Coronary artery (tissue), 2 donors: ENCODE data around the gene LPAR5.
A peak's percentile ranks its signal among the peaks of the same experiment; 100 is the strongest.
"Not testable (repeated sequence)": the region's sequence is repeated elsewhere in the genome, so short reads cannot be mapped to it uniquely, and the experiment has no call there.

Source experiments
- DNase-seq: peaks from one replicate; pipeline ENCODE4 v3.0.0-alpha.2; 2017; ENCODE audit warnings: low spot score
- H3K27ac ChIP-seq, 2 donors: fragments of 200-600 bp; sonication (generic); one replicate each; pipeline ENCODE4 v1.5.1; 2016 to 2019
- H3K4me3 ChIP-seq: fragments of 200-600 bp; sonication (generic); 2 replicates; pipeline ENCODE4 v1.5.1; 2016; ENCODE audit warnings: mild to moderate bottlenecking, moderate library complexity
- TF ChIP-seq, protein P1 (sequence below): fragments of 200-600 bp; sonication (generic); IDR thresholded peaks from one replicate; pipeline ENCODE4 v1.5.1; 2019; ENCODE audit warnings: antibody characterized with exemption

LPAR5 gene

GRCh38 chr12:6607751-6608591, 27.8 kb downstream of the LPAR5 start:
- Histone ChIP-seq H3K4me3 (peak overlapping the region; percentile 28), H3K27ac (peak overlapping the region; percentile 98)
- DNase-seq, result no peak
- TF ChIP-seq, protein P1, sequence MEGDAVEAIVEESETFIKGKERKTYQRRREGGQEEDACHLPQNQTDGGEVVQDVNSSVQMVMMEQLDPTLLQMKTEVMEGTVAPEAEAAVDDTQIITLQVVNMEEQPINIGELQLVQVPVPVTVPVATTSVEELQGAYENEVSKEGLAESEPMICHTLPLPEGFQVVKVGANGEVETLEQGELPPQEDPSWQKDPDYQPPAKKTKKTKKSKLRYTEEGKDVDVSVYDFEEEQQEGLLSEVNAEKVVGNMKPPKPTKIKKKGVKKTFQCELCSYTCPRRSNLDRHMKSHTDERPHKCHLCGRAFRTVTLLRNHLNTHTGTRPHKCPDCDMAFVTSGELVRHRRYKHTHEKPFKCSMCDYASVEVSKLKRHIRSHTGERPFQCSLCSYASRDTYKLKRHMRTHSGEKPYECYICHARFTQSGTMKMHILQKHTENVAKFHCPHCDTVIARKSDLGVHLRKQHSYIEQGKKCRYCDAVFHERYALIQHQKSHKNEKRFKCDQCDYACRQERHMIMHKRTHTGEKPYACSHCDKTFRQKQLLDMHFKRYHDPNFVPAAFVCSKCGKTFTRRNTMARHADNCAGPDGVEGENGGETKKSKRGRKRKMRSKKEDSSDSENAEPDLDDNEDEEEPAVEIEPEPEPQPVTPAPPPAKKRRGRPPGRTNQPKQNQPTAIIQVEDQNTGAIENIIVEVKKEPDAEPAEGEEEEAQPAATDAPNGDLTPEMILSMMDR, result no peak

DNA sequence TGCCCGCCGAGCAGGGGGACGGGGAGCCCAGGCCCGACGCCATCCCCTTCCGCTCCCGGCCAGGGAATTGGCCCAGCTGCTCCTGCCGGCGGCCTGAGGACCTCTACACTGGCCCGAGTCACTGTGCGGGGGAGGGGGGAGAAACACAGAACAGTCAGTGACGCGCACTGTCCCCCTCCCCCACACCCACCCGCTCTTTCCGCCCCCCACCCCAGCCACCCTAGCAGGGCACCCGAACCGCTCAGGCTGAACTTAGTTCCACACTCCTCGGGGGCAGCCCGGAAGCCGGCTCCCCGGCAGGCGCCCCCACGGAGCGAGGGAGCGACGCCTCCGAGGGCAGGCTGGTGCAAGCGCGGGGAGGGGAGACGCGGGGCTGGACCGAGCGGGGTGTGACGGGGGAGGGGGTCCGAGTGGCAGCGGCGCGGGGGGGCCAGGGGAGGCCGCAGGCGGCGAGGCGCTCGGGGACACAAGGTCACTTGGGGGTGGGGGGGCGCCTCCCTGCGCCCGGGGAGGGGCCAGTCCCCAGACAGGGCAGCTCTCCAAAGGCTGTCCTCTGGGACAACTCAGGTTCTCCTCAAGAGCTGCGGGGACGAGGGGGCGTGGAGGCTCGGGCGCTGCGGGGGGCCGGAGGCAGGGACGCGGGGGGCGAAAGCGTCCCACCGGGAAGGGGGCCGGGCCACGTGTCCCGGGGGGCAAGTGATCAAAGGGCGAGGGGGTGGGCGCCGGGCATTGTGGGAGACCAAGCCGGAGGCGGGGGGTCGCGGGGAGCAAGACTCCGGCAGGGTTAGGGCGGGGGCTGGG, 29.2 kb downstream of the LPAR5 start:
- TF ChIP-seq, protein P1, result no peak
- DNase-seq, result peak; percentile 87
- H3K27ac ChIP-seq, result peak overlapping the region; percentile 98
- H3K4me3 ChIP-seq, result peak overlapping the region; percentile 80

- Histone ChIP-seq H3K4me3 (peak overlapping the region; percentile 80), H3K27ac (peak overlapping the region; percentile 98)
- TF ChIP-seq, protein P1, result no peak
- DNase-seq, result no peak
Observed at GRCh38 chr12:6605421-6606330, 30.1 kb downstream of the LPAR5 start.

DNA sequence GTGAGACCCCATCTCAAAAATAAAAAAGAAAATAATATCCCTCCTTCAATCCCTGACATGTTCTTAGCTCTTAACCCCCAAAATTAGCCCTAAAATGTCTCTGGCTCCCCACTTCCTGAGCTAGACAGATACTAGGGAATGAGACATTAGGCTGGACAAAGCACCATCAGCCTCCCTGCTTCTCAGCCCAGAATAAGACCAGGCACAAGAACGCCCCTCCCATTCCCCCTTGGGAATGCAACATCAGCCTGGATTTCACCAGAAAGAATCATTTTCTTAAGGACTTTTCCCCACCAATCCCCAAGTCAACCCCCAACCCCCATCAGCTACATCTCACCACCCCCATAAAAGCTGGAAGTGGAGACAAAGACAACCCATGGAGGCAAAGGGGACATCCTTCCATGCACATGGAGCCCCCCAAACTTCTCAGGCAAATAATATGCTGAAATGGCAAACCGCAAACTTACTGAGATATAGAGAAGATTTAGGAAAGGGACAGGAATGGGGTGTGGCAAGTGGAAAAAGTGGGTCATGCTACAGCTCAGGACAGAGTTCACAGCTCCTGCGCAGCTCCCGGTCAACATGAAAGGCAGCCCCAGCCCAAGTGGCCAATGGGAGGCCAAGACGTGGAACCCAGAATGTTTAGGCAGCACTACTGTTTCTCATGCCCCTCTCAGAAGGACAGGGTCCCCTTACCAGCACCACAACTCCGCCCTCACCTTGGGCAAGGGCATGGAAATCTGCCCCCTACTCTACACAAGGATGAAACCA, 31.3 kb downstream of the LPAR5 start:
- H3K27ac ChIP-seq, result peak overlapping the region; percentile 70 to 98
- H3K4me3 ChIP-seq, result peak overlapping the region; percentile 80
- TF ChIP-seq, protein P1, result no peak
- DNase-seq, result no peak

GRCh38 chr12:6603095-6603567, 32.6 kb downstream of the LPAR5 start:
- Histone ChIP-seq H3K4me3 (peak overlapping the region; percentile 80), H3K27ac (peak overlapping the region; percentile 80 to 98)
- DNase-seq, result peak; percentile 84
- TF ChIP-seq, protein P1, result no peak

- peak overlapping the region; percentile 2 for H3K4me3 ChIP-seq
- DNase-seq, result no peak
- peak overlapping the region; percentile 80 to 98 for H3K27ac ChIP-seq
- TF ChIP-seq, protein P1, result no peak
Observed at GRCh38 chr12:6602526-6602925, 33.2 kb downstream of the LPAR5 start.

DNA sequence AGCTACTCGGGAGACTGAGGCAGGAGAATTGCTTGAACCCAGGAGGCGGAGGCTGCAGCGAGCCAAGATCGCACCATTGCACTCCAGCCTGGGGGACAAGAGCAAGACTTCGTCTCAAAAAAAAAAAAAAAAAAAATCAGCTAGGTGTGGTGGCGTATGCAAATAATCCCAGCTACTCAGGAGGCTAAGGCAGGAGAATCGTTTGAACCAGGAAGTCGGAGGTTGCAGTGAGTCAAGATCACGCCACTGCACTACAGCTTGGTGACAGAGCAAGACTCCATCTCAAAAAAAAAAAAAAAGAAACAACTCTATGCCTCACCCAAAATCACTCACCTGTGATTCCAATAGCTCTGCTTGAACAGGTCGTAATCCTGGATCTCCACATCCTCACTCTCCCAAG, 40.1 kb downstream of the LPAR5 start:
- DNase-seq, H3K4me3 ChIP-seq, H3K27ac ChIP-seq: not testable (repeated sequence)
